ENCODE data around the gene LRRC8B.

GRCh38 chr1:89633248-89633799 is 108.7 kb downstream of the LRRC8B start:
- TF ChIP-seq CTCF (IDR thresholded peaks at IDR 0.05) = no peak
- TF ChIP-seq POLR2A (IDR thresholded peaks at IDR 0.05) = no peak

Measured in testis (tissue), 2 donors.